T-cell (primary cell): ENCODE measurements around the gene TARBP2. TPM values are rescaled to one million over a fixed set of nuclear protein-coding genes. Genes with fewer than 3 reads are reported as not detected.
A peak's percentile ranks its signal among the peaks of the same experiment; 100 is the strongest.

Experiments
- ATAC-seq, 4 experiments: fragments of 200-7000 bp in 3 of 4; fragments of 150-1000 bp in 1 of 4; cut with Tn5 transposase; replicated peaks in 1 of 4; 1 replicate in 3 of 4; 2 replicates in 1 of 4; pipeline ENCODE4 v1.10.0; 2021; ENCODE audit warnings: moderate library complexity in 3 of 4, mild to moderate bottlenecking in 2 of 4, moderate number of reproducible peaks in 1 of 4
- CTCF ChIA-PET, 2 donors: fragments of 300-600 bp; sonication (Branson Sonifier 250); formaldehyde crosslinking; loops; one replicate each; lab custom pipeline; 2022; ENCODE audit warnings: antibody characterized with exemption in 2 of 2; lab: Charles Lee
- POLR2A ChIA-PET, 2 donors: fragments of 300-600 bp; sonication (Branson Sonifier 250); formaldehyde crosslinking; loops; one replicate each; lab custom pipeline; 2022; ENCODE audit warnings: antibody characterized with exemption in 2 of 2; lab: Charles Lee
- DNase-seq, 35 experiments: peaks; one replicate each; pipeline versions ENCODE4 v3.0.0 to v3.0.0-alpha.2; 2013 to 2023
- H3K27ac ChIP-seq: one replicate; pipeline ENCODE4 v1.5.1; 2013; ENCODE audit warnings: low read length
- H3K27me3 ChIP-seq, 2 experiments: replicated peaks in 1 of 2; 1 replicate in 1 of 2; 2 replicates in 1 of 2; pipeline versions ENCODE4 v1.6.1 to v1.7.0; 2013; ENCODE audit warnings: low read length in 1 of 2, mixed read lengths in 1 of 2; ENCODE audit not compliant: control insufficient read depth in 2 of 2, insufficient read depth in 2 of 2; ENCODE audit errors: extremely low read depth in 1 of 2
- H3K36me3 ChIP-seq, 2 donors: 1 replicate in 1 of 2; 2 replicates in 1 of 2; pipeline versions ENCODE4 v1.6.1 to v1.7.0; 2013; ENCODE audit warnings: low read length in 1 of 2; ENCODE audit not compliant: control insufficient read depth in 2 of 2, insufficient read depth in 1 of 2; ENCODE audit errors: extremely low read depth in 1 of 2
- H3K4me1 ChIP-seq, 2 experiments: 1 replicate in 1 of 2; 2 replicates in 1 of 2; pipeline versions ENCODE4 v1.6.1 to v1.7.0; 2013; ENCODE audit warnings: low read length in 2 of 2, mixed read lengths in 1 of 2; ENCODE audit not compliant: insufficient read depth in 2 of 2, control insufficient read depth in 1 of 2; ENCODE audit errors: extremely low read depth in 1 of 2
- H3K4me3 ChIP-seq, 2 donors: 1 replicate in 1 of 2; 2 replicates in 1 of 2; pipeline versions ENCODE4 v1.5.1 to v1.7.0; 2013; ENCODE audit warnings: mild to moderate bottlenecking in 2 of 2, low read length in 1 of 2, moderate library complexity in 1 of 2; ENCODE audit not compliant: control insufficient read depth in 1 of 2; ENCODE audit errors: extremely low read depth in 1 of 2
- H3K9me3 ChIP-seq: 2 replicates; pipeline ENCODE4 v1.7.0; 2013
- H3K27ac Mint-ChIP-seq, 2 donors: one replicate each; pipeline ENCODE4 v1.8.0; 2020 to 2021; ENCODE audit warnings: mild to moderate bottlenecking in 2 of 2, mixed read lengths in 2 of 2
- H3K27me3 Mint-ChIP-seq, 2 donors: one replicate each; pipeline ENCODE4 v1.8.0; 2021 to 2022; ENCODE audit warnings: mixed read lengths in 2 of 2
- H3K36me3 Mint-ChIP-seq: one replicate; pipeline ENCODE4 v1.8.0; 2021; ENCODE audit warnings: mixed read lengths
- H3K4me1 Mint-ChIP-seq, 3 donors: one replicate each; pipeline ENCODE4 v1.8.0; 2020 to 2022; ENCODE audit warnings: mixed read lengths in 3 of 3, mild to moderate bottlenecking in 1 of 3
- H3K4me3 Mint-ChIP-seq, 3 donors: one replicate each; pipeline ENCODE4 v1.8.0; 2020 to 2022; ENCODE audit warnings: mild to moderate bottlenecking in 3 of 3, mixed read lengths in 3 of 3, moderate library complexity in 3 of 3
- H3K9me3 Mint-ChIP-seq, 3 donors: one replicate each; pipeline ENCODE4 v1.8.0; 2020 to 2022; ENCODE audit warnings: mixed read lengths in 3 of 3
- WGBS: methylation state at CpG from one replicate; pipeline ENCODE4 v1.1.5; 2013; ENCODE audit warnings: missing lambda C conversion rate; ENCODE audit not compliant: insufficient coverage; 5-methylcytosine and 5-hydroxymethylcytosine counted together
- total RNA-seq, 35 experiments: library from RNA in 6 of 35; stranded (reverse) in 6 of 35; fragments of 120-200 nt in 1 of 35; gene quantifications; one replicate each; pipeline versions ENCODE4 v1.2.1 to v1.2.4 and lab custom pipeline; 2013 to 2026

Gene TARBP2
- total RNA-seq, 5 donors from 2014 or later (not counting 1 experiment from before 2014, with no cell fraction given), result 31.4 to 44.7 (median 39.1) TPM

GRCh38 chr12:53506450-53506785, 5.3 kb downstream of the TARBP2 start:
- peaks cover 15% of the 10 kb centered on the region for H3K36me3 Mint-ChIP-seq
- ATAC-seq, result no peak
- Histone ChIP-seq H3K36me3 (peaks cover 15 to 37% of the 10 kb centered on the region in 2 donors), H3K4me1 (peaks cover 6 to 18% of the 10 kb centered on the region in 2 experiments), H3K9me3 (no peaks in the 10 kb centered on the region), H3K27ac (no peak overlapping the region), H3K27me3 (no peaks in the 10 kb centered on the region), H3K4me3 (no peak overlapping the region)
- no CpG with 5 or more reads among the region's 2 CpGs for WGBS
- no peak for DNase-seq
- no peak overlapping the region for H3K27ac Mint-ChIP-seq
- no peaks in the 10 kb centered on the region for H3K27me3 Mint-ChIP-seq
- H3K9me3 Mint-ChIP-seq, result no peaks in the 10 kb centered on the region
- POLR2A ChIA-PET, result no interaction called here
- CTCF ChIA-PET, result no interaction called here
- H3K4me3 Mint-ChIP-seq, result no peak overlapping the region
- H3K4me1 Mint-ChIP-seq, result peaks cover 20 to 29% (median 21%) of the 10 kb centered on the region in 3 donors

- Histone ChIP-seq H3K27ac (no peak within 1 kb of the TSS), H3K27me3 (no peaks in the 10 kb centered on the region), H3K4me1 (peaks cover 1 to 12% of the 10 kb centered on the region in 2 experiments), H3K36me3 (peaks cover 17 to 44% of the 10 kb centered on the region in 2 donors), H3K9me3 (no peaks in the 10 kb centered on the region), H3K4me3 (no peak within 1 kb of the TSS)
- ATAC-seq (no peak), DNase-seq (no peak)
- CTCF ChIA-PET, result interaction anchor here (0.5 to 2.7 kb wide), 4 partner anchors 42 to 154 kb away, joined by 3 to 36 read pairs (median 4); no protein-coding TSS in a partner anchor
- POLR2A ChIA-PET, result no interaction called here
- Mint-ChIP-seq H3K27ac (no peak within 1 kb of the TSS), H3K4me3 (no peak within 1 kb of the TSS), H3K4me1 (peaks cover 14 to 22% (median 15%) of the 10 kb centered on the region in 3 donors), H3K9me3 (no peaks in the 10 kb centered on the region), H3K27me3 (no peaks in the 10 kb centered on the region), H3K36me3 (peaks cover 19% of the 10 kb centered on the region)
- 92% methylated on average over 5 of the region's 9 CpGs for WGBS
Measured at GRCh38 chr12:53506881-53507602, 6.0 kb downstream of the TARBP2 start, which contains the start of gene NPFF. Gene NPFF (minus strand): TSS chr12:53507484. CDS start chr12:53507474, 10 bp downstream.

- H3K9me3 Mint-ChIP-seq, result no peaks in the 10 kb centered on the region
- WGBS, result 100% methylated on average over 2 of the region's 4 CpGs
- Histone ChIP-seq H3K27ac (no peak overlapping the region), H3K4me3 (no peak overlapping the region), H3K4me1 (peaks cover 0 to 9% of the 10 kb centered on the region in 2 experiments), H3K27me3 (no peaks in the 10 kb centered on the region), H3K9me3 (no peaks in the 10 kb centered on the region), H3K36me3 (peaks cover 18 to 49% of the 10 kb centered on the region in 2 donors)
- peaks cover 19% of the 10 kb centered on the region for H3K36me3 Mint-ChIP-seq
- H3K4me3 Mint-ChIP-seq, result no peak overlapping the region
- CTCF ChIA-PET, result interaction anchor here (0.5 to 2.7 kb wide), 6 partner anchors 14 to 186 kb away, joined by 3 to 36 read pairs (median 4); partner anchors contain the start of gene AAAS (in 1 of the 2)
- ATAC-seq (no peak), DNase-seq (no peak)
- H3K27me3 Mint-ChIP-seq, result no peaks in the 10 kb centered on the region
- peaks cover 11 to 19% (median 12%) of the 10 kb centered on the region in 3 donors for H3K4me1 Mint-ChIP-seq
- POLR2A ChIA-PET, result no interaction called here
- no peak overlapping the region for H3K27ac Mint-ChIP-seq
Measured at GRCh38 chr12:53507603-53507885, 6.5 kb downstream of the TARBP2 start.

GRCh38 chr12:53508534-53509170, 7.6 kb downstream of the TARBP2 start:
- DNase-seq (peak; percentile 40 to 88 (median 73)), ATAC-seq (peak; percentile 91 to 97 (median 96))
- ChIA-PET CTCF (interaction anchor here (0.6 to 3.3 kb wide), 24 partner anchors 8 to 624 kb away, joined by 3 to 36 read pairs (median 4); partner anchors contain the start of genes AAAS (in 1 of the 2), SP1 (in 1 of the 2) and TARBP2 (in 1 of the 2)), POLR2A (interaction anchor here (0.5 to 0.7 kb wide), 9 partner anchors 17 to 834 kb away, joined by 3 to 11 read pairs (median 3); no protein-coding TSS in a partner anchor)
- peaks cover 24% of the 10 kb centered on the region for H3K36me3 Mint-ChIP-seq
- H3K27me3 ChIP-seq, result no peaks in the 10 kb centered on the region
- H3K4me3 ChIP-seq, result no peak overlapping the region
- peaks cover 0 to 9% of the 10 kb centered on the region in 2 experiments for H3K4me1 ChIP-seq
- no peaks in the 10 kb centered on the region for H3K27me3 Mint-ChIP-seq
- no peak overlapping the region for H3K4me3 Mint-ChIP-seq
- H3K9me3 Mint-ChIP-seq, result no peaks in the 10 kb centered on the region
- peaks cover 9 to 12% (median 11%) of the 10 kb centered on the region in 3 donors for H3K4me1 Mint-ChIP-seq
- 67% methylated on average over 3 of the region's 7 CpGs for WGBS
- H3K36me3 ChIP-seq, result peaks cover 13 to 52% of the 10 kb centered on the region in 2 donors
- H3K27ac ChIP-seq, result peak overlapping the region; percentile 36
- H3K27ac Mint-ChIP-seq, result peak overlapping the region; percentile 14 to 45
- no peaks in the 10 kb centered on the region for H3K9me3 ChIP-seq

- CTCF ChIA-PET, result interaction anchor here (1.0 to 3.3 kb wide), 4 partner anchors 10 to 158 kb away, joined by 3 to 19 read pairs (median 10); partner anchors contain the start of gene TARBP2 (in 1 of the 2)
Measured at GRCh38 chr12:53510181-53510812, 9.2 kb downstream of the TARBP2 start.

More at GRCh38 chr12:53510181-53510812, 9.2 kb downstream of the TARBP2 start:
- H3K4me1 Mint-ChIP-seq, result peaks cover 9 to 11% (median 11%) of the 10 kb centered on the region in 3 donors
- H3K36me3 Mint-ChIP-seq, result peaks cover 27% of the 10 kb centered on the region
- ATAC-seq, result no peak
- no peaks in the 10 kb centered on the region for H3K27me3 Mint-ChIP-seq
- H3K27ac Mint-ChIP-seq, result no peak overlapping the region
- H3K9me3 Mint-ChIP-seq, result no peaks in the 10 kb centered on the region
- Histone ChIP-seq H3K9me3 (no peaks in the 10 kb centered on the region), H3K27me3 (no peaks in the 10 kb centered on the region), H3K4me3 (no peak overlapping the region), H3K36me3 (peaks cover 6 to 52% of the 10 kb centered on the region in 2 donors), H3K4me1 (peaks cover 0 to 9% of the 10 kb centered on the region in 2 experiments), H3K27ac (no peak overlapping the region)
- WGBS, result 94% methylated on average over 6 of the region's 9 CpGs
- POLR2A ChIA-PET, result no interaction called here
- DNase-seq, result no peak
- no peak overlapping the region for H3K4me3 Mint-ChIP-seq
